ENCODE results near the gene SMIM31.

GRCh38 chr4:164799410-164799809, 45.5 kb downstream of the SMIM31 start:
- TF ChIP-seq TARDBP (IDR thresholded peaks at IDR 0.05) (no peak), MCM3 (IDR thresholded peaks at IDR 0.05) (no peak), POLR2A (conservative IDR thresholded peaks at IDR 0.05) (no peak), HDAC6 (IDR thresholded peaks at IDR 0.05; ENCODE audit: low read depth, low read length) (no peak)
